ENCODE data around the gene MID1.

MID1 gene

DNA sequence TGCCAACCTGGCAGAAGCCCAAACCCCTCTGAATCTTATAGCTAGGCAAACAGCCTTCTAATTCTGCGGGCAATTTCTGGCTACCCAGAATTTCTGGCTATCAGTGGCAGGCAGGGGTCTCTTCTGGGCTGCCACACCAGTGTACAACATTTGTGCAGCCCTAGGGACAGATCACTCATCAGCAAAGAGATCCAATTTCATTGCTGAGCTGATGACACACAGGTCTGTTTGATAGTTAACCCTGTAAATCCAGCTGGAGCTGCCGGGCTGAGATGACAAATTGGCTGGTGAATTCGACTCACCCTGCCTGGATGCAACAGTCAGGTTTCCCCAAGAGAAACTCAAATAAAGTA lies 2.4 kb downstream of the MID1 start (continued):
- TF ChIP-seq, protein P1, sequence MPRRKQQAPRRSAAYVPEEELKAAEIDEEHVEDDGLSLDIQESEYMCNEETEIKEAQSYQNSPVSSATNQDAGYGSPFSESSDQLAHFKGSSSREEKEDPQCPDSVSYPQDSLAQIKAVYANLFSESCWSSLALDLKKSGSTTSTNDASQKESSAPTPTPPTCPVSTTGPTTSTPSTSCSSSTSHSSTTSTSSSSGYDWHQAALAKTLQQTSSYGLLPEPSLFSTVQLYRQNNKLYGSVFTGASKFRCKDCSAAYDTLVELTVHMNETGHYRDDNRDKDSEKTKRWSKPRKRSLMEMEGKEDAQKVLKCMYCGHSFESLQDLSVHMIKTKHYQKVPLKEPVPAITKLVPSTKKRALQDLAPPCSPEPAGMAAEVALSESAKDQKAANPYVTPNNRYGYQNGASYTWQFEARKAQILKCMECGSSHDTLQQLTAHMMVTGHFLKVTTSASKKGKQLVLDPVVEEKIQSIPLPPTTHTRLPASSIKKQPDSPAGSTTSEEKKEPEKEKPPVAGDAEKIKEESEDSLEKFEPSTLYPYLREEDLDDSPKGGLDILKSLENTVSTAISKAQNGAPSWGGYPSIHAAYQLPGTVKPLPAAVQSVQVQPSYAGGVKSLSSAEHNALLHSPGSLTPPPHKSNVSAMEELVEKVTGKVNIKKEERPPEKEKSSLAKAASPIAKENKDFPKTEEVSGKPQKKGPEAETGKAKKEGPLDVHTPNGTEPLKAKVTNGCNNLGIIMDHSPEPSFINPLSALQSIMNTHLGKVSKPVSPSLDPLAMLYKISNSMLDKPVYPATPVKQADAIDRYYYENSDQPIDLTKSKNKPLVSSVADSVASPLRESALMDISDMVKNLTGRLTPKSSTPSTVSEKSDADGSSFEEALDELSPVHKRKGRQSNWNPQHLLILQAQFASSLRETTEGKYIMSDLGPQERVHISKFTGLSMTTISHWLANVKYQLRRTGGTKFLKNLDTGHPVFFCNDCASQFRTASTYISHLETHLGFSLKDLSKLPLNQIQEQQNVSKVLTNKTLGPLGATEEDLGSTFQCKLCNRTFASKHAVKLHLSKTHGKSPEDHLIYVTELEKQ (tag by site-specific recombination; IDR thresholded peaks at IDR 0.05; ENCODE audit: borderline replicate concordance): peak; percentile 68; the same call in 1 of the 2 replicates
- TF ChIP-seq ZNF23 (tag by site-specific recombination; IDR thresholded peaks at IDR 0.05; ENCODE audit: borderline replicate concordance): no peak
- TF ChIP-seq ZNF423 (tag by site-specific recombination; IDR thresholded peaks at IDR 0.05): no peak
- no peak for TF ChIP-seq ZNF169 (tag by site-specific recombination; IDR thresholded peaks at IDR 0.05)
- TF ChIP-seq, protein P2, sequence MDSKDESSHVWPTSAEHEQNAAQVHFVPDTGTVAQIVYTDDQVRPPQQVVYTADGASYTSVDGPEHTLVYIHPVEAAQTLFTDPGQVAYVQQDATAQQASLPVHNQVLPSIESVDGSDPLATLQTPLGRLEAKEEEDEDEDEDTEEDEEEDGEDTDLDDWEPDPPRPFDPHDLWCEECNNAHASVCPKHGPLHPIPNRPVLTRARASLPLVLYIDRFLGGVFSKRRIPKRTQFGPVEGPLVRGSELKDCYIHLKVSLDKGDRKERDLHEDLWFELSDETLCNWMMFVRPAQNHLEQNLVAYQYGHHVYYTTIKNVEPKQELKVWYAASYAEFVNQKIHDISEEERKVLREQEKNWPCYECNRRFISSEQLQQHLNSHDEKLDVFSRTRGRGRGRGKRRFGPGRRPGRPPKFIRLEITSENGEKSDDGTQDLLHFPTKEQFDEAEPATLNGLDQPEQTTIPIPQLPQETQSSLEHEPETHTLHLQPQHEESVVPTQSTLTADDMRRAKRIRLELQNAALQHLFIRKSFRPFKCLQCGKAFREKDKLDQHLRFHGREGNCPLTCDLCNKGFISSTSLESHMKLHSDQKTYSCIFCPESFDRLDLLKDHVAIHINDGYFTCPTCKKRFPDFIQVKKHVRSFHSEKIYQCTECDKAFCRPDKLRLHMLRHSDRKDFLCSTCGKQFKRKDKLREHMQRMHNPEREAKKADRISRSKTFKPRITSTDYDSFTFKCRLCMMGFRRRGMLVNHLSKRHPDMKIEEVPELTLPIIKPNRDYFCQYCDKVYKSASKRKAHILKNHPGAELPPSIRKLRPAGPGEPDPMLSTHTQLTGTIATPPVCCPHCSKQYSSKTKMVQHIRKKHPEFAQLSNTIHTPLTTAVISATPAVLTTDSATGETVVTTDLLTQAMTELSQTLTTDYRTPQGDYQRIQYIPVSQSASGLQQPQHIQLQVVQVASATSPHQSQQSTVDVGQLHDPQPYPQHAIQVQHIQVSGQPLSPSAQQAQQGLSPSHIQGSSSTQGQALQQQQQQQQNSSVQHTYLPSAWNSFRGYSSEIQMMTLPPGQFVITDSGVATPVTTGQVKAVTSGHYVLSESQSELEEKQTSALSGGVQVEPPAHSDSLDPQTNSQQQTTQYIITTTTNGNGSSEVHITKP (tag by site-specific recombination; IDR thresholded peaks at IDR 0.05): peak; percentile 59
- TF ChIP-seq ZNF416 (tag by site-specific recombination; IDR thresholded peaks at IDR 0.05): no peak
- TF ChIP-seq ZNF585B (tag by site-specific recombination; IDR thresholded peaks at IDR 0.05): no peak
- TF ChIP-seq, protein P3, sequence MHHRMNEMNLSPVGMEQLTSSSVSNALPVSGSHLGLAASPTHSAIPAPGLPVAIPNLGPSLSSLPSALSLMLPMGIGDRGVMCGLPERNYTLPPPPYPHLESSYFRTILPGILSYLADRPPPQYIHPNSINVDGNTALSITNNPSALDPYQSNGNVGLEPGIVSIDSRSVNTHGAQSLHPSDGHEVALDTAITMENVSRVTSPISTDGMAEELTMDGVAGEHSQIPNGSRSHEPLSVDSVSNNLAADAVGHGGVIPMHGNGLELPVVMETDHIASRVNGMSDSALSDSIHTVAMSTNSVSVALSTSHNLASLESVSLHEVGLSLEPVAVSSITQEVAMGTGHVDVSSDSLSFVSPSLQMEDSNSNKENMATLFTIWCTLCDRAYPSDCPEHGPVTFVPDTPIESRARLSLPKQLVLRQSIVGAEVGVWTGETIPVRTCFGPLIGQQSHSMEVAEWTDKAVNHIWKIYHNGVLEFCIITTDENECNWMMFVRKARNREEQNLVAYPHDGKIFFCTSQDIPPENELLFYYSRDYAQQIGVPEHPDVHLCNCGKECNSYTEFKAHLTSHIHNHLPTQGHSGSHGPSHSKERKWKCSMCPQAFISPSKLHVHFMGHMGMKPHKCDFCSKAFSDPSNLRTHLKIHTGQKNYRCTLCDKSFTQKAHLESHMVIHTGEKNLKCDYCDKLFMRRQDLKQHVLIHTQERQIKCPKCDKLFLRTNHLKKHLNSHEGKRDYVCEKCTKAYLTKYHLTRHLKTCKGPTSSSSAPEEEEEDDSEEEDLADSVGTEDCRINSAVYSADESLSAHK (tag by site-specific recombination; IDR thresholded peaks at IDR 0.05): peak; percentile 64
- TF ChIP-seq, protein P4, sequence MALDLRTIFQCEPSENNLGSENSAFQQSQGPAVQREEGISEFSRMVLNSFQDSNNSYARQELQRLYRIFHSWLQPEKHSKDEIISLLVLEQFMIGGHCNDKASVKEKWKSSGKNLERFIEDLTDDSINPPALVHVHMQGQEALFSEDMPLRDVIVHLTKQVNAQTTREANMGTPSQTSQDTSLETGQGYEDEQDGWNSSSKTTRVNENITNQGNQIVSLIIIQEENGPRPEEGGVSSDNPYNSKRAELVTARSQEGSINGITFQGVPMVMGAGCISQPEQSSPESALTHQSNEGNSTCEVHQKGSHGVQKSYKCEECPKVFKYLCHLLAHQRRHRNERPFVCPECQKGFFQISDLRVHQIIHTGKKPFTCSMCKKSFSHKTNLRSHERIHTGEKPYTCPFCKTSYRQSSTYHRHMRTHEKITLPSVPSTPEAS (tag by site-specific recombination; IDR thresholded peaks at IDR 0.05): no peak
- TF ChIP-seq ZNF561 (tag by site-specific recombination; IDR thresholded peaks at IDR 0.05; ENCODE audit: borderline replicate concordance): no peak
- no peak for TF ChIP-seq ZNF596 (tag by site-specific recombination; IDR thresholded peaks at IDR 0.05)
- no peak for TF ChIP-seq ZSCAN30 (tag by site-specific recombination; IDR thresholded peaks at IDR 0.05)
- TF ChIP-seq ZNF777 (tag by site-specific recombination; IDR thresholded peaks at IDR 0.05; ENCODE audit: borderline replicate concordance): no peak
- no peak for TF ChIP-seq MEIS1 (CRISPR knock-in tag; IDR thresholded peaks at IDR 0.05; ENCODE audit: borderline replicate concordance)
- no peak for TF ChIP-seq KLF9 (tag by site-specific recombination; IDR thresholded peaks at IDR 0.05; ENCODE audit: low read depth)
- TF ChIP-seq ZXDB (tag by site-specific recombination; IDR thresholded peaks at IDR 0.05): peak; percentile 24; the same call in 1 of the 2 replicates
- no peak for TF ChIP-seq ZNF677 (tag by site-specific recombination; IDR thresholded peaks at IDR 0.05)
- TF ChIP-seq OSR2 (tag by site-specific recombination; IDR thresholded peaks at IDR 0.05): peak; percentile 39; the same call in 1 of the 2 replicates
- TF ChIP-seq SCRT2 (tag by site-specific recombination; IDR thresholded peaks at IDR 0.05): no peak
- peak; percentile 62; the same call in 1 of the 2 replicates for TF ChIP-seq ZNF843 (tag by site-specific recombination; IDR thresholded peaks at IDR 0.05)
- TF ChIP-seq, protein P5, sequence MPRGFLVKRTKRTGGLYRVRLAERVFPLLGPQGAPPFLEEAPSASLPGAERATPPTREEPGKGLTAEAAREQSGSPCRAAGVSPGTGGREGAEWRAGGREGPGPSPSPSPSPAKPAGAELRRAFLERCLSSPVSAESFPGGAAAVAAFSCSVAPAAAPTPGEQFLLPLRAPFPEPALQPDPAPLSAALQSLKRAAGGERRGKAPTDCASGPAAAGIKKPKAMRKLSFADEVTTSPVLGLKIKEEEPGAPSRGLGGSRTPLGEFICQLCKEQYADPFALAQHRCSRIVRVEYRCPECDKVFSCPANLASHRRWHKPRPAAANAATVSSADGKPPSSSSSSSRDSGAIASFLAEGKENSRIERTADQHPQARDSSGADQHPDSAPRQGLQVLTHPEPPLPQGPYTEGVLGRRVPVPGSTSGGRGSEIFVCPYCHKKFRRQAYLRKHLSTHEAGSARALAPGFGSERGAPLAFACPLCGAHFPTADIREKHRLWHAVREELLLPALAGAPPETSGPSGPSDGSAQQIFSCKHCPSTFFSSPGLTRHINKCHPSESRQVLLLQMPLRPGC (tag by site-specific recombination; IDR thresholded peaks at IDR 0.05): no peak
- peak; percentile 45; the same call in 1 of the 2 replicates for TF ChIP-seq FEZF1 (tag by site-specific recombination; IDR thresholded peaks at IDR 0.05)
- TF ChIP-seq ZNF335 (tag by site-specific recombination; conservative IDR thresholded peaks at IDR 0.05): 0 out of 2 replicates have a peak, but pooled peaks have one; percentile 22
- no peak for TF ChIP-seq ZNF157 (tag by site-specific recombination; IDR thresholded peaks at IDR 0.05)
- TF ChIP-seq ZFP41 (tag by site-specific recombination; IDR thresholded peaks at IDR 0.05; ENCODE audit: borderline replicate concordance): no peak
- TF ChIP-seq ZNF214 (tag by site-specific recombination; IDR thresholded peaks at IDR 0.05; ENCODE audit: borderline replicate concordance): no peak
- TF ChIP-seq YY1 (tag by site-specific recombination; IDR thresholded peaks at IDR 0.05): no peak
- TF ChIP-seq ZNF2 (tag by site-specific recombination; IDR thresholded peaks at IDR 0.05): 0 out of 2 replicates have a peak, but pooled peaks have one; percentile 32
